Astrocyte (in vitro differentiated cells and primary cell): ENCODE measurements around the gene POU6F2.

Experiments
- EZH2 ChIP-seq: IDR thresholded peaks from 2 replicates; pipeline ENCODE4 v1.6.1; 2012; ENCODE audit warnings: mild to moderate bottlenecking, low read length, inconsistent platforms; ENCODE audit not compliant: insufficient read depth
- TF ChIP-seq, protein P1 (sequence below): IDR thresholded peaks from 2 replicates; pipeline ENCODE4 v1.5.1; 2011; ENCODE audit warnings: low read depth, mild to moderate bottlenecking, inconsistent platforms, low read length, moderate library complexity; ENCODE audit not compliant: insufficient read depth

DNA sequence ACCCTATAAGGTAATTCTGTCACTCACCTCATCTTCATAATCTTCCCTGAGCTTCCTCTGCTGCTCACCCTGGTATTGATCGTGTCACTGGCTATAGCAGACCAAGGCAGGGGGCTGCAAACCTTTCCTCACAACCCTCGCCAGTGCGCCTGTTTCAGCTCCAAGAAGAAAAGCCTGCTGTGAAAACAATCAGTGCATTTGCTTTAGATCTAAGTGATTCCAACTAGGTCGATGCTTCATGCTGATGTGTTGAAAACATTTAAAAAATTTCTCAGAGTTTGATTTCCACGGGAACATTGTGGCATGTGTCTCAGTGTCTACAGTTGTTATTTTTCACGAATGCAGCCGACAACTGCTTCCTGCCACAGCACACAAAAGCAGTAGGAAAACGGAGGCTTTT, 27.3 kb downstream of the POU6F2 start:
- TF ChIP-seq, protein P1, sequence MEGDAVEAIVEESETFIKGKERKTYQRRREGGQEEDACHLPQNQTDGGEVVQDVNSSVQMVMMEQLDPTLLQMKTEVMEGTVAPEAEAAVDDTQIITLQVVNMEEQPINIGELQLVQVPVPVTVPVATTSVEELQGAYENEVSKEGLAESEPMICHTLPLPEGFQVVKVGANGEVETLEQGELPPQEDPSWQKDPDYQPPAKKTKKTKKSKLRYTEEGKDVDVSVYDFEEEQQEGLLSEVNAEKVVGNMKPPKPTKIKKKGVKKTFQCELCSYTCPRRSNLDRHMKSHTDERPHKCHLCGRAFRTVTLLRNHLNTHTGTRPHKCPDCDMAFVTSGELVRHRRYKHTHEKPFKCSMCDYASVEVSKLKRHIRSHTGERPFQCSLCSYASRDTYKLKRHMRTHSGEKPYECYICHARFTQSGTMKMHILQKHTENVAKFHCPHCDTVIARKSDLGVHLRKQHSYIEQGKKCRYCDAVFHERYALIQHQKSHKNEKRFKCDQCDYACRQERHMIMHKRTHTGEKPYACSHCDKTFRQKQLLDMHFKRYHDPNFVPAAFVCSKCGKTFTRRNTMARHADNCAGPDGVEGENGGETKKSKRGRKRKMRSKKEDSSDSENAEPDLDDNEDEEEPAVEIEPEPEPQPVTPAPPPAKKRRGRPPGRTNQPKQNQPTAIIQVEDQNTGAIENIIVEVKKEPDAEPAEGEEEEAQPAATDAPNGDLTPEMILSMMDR, result no peak
- TF ChIP-seq EZH2, result no peak
